Activated CD8-positive, alpha-beta memory T cell treated with anti-CD3 and anti-CD28 coated beads, Interleukin-2, amount 50 U/mL, for 24 hours (primary cell): Measurements from ENCODE around the gene CACNA1I.

ENCODE experiments used
- DNase-seq: peaks from one replicate; pipeline ENCODE4 v3.0.0-alpha.2; 2020; ENCODE audit errors: extremely low read depth

The CACNA1I gene

GRCh38 chr22:39666495-39666894, 95.9 kb downstream of the CACNA1I start:
- no peak for DNase-seq

- no peak for DNase-seq
These were observed 96.4 kb downstream of the CACNA1I start for GRCh38 chr22:39666926-39667325.

- DNase-seq = no peak
These were observed 98.9 kb downstream of the CACNA1I start for GRCh38 chr22:39669432-39669831.

- DNase-seq = no peak
These were observed 101.4 kb downstream of the CACNA1I start for GRCh38 chr22:39671936-39672335.

GRCh38 chr22:39674536-39674935, 104.0 kb downstream of the CACNA1I start:
- no peak for DNase-seq

GRCh38 chr22:39675947-39676346, 105.4 kb downstream of the CACNA1I start:
- no peak for DNase-seq

GRCh38 chr22:39677967-39678366, 107.4 kb downstream of the CACNA1I start:
- no peak for DNase-seq

- DNase-seq = no peak
These were observed 108.4 kb downstream of the CACNA1I start for GRCh38 chr22:39678862-39679490.

GRCh38 chr22:39679652-39680051, 109.1 kb downstream of the CACNA1I start:
- no peak for DNase-seq

- no peak for DNase-seq
These were observed 109.9 kb downstream of the CACNA1I start for GRCh38 chr22:39680486-39680885.

GRCh38 chr22:39681038-39681861, 110.7 kb downstream of the CACNA1I start:
- DNase-seq = no peak

- no peak for DNase-seq
These were observed 112.4 kb downstream of the CACNA1I start for GRCh38 chr22:39682994-39683393.

- no peak for DNase-seq
These were observed 113.1 kb downstream of the CACNA1I start for GRCh38 chr22:39683639-39684038.

GRCh38 chr22:39684702-39685281, 114.2 kb downstream of the CACNA1I start:
- no peak for DNase-seq

- no peak for DNase-seq
These were observed 115.0 kb downstream of the CACNA1I start for GRCh38 chr22:39685336-39686177.

- DNase-seq = no peak
These were observed 115.6 kb downstream of the CACNA1I start for GRCh38 chr22:39686178-39686620.

GRCh38 chr22:39686776-39687525, 116.4 kb downstream of the CACNA1I start:
- DNase-seq = no peak

GRCh38 chr22:39688186-39688785, 117.7 kb downstream of the CACNA1I start:
- DNase-seq = no peak

- DNase-seq = no peak
These were observed 118.9 kb downstream of the CACNA1I start for GRCh38 chr22:39689421-39689820.

- no peak for DNase-seq
These were observed 120.5 kb downstream of the CACNA1I start for GRCh38 chr22:39690881-39691605.
